ENCODE measurements around the gene CCDC70. TPM values are rescaled to one million over a fixed set of nuclear protein-coding genes. Genes with fewer than 3 reads are reported as not detected.

The CCDC70 gene
- total RNA-seq, 1 donor from 2014 or later, result not detected

GRCh38 chr13:51828730-51829567 lies 32.8 kb upstream of the CCDC70 start:
- no peak for DNase-seq (ENCODE audit: low read depth in 2 of 2)

GRCh38 chr13:51829568-51829899 lies 32.2 kb upstream of the CCDC70 start:
- no peak for DNase-seq (ENCODE audit: low read depth in 2 of 2)

- no peak for DNase-seq (ENCODE audit: low read depth in 2 of 2)
Measured at GRCh38 chr13:51831519-51831918, 30.2 kb upstream of the CCDC70 start.

DNA sequence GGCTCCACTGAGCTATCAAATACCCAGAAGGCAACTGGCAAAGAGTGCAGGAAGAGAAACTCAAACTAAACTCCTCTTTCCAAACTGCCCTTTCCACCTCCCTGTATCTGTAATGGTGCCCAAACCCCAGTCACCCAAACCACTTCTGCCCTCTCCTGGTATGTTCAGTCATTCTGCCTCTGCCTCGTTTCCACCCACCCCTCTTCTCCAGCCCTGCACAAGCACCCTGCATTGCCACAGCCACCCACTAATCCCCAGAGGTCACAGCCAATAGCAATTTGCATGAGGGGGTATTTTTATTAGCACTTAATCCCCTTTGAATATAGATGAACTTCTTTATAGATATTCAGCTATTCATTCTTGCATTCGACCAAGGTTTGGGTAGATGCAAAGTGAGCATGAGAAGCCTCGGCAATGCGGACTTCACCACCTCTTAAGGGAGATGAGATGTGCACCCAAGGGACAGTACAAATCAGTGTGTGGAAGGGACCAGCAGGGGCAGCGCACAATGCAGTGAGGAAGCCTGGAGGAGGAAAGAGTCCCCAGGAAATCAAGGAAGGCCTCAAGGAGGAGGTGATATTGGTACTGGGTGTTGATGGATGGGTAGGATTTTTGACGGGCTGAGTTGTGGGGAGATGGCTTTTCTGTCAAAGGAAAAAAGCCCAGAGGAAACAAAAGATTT lies 29.2 kb upstream of the CCDC70 start:
- peak in 1 of 2 donors; percentile 14 for DNase-seq (ENCODE audit: low read depth in 2 of 2)

DNA sequence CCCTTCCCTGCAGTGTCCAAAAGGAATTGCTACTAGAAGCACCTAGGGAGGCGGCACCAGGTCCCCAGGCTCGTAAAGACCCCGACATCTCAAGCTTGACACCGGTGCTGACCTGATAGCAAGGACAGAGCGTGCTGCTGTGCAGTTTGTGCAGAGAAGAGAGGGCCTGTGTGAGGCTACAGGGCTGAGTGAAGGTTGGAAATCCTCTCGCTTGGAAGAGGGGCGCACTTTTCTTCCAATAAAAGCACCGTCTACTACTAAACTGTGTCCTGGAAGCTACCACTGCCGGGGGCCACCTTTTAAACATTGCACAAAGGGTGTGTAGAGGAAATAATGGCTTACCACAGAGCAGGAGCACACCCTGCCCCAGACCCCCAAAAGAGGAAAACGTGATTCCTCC lies 27.8 kb upstream of the CCDC70 start:
- no peak for DNase-seq (ENCODE audit: low read depth in 2 of 2)

- DNase-seq (ENCODE audit: low read depth in 2 of 2), result no peak
Measured at GRCh38 chr13:51834581-51835171, 27.1 kb upstream of the CCDC70 start.

DNA sequence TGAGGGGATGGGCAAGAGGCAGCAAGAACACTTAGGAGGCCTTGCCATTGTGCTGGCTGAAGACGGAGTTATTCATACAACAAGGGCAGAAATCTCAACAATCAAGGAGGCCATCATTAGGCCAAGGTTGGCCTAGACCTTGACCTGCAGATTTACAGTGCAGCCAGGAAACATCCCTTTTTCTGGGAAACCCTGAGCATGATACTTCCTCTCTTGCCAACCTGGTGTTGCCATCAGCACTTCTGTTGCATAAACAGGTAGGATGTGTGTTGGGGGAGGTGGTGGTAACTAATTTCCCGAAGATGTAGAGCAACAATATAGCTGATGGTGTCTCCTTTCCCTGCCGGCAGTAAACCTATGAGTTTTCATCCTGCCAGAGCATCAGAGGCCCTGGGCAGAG lies 24.8 kb upstream of the CCDC70 start:
- no peak for DNase-seq (ENCODE audit: low read depth in 2 of 2)

DNA sequence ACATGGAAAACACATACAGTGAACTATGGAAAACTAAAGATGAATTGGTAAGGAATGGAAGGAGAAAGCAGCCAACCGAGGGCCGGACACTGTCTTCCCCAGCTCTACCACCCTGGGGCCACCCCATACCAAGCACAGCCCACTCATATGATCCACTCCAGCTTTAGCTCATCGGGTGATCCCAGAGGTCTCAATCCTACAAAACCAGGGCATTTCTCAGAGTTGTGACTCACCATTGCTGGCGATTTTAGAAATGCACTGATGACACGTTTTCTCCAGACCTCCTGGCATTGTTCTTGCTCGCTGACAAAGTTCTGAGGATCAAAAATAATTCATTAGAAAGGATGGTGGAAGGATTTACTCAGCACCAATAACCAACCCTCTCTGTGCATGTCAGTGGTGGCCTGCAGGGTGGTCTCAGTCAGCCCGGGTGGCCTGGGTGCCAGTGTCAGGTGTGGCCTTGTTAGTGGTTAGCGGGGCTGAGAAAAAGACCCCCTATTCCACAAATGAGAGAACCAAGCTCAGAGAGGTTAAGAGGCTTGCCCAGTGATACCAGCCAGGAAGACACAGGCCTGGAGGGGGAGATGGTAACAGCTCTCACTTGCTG lies 23.4 kb upstream of the CCDC70 start:
- DNase-seq (ENCODE audit: low read depth in 2 of 2), result no peak

- no peak for DNase-seq (ENCODE audit: low read depth in 2 of 2)
Measured at GRCh38 chr13:51839711-51840540, 21.8 kb upstream of the CCDC70 start.

DNA sequence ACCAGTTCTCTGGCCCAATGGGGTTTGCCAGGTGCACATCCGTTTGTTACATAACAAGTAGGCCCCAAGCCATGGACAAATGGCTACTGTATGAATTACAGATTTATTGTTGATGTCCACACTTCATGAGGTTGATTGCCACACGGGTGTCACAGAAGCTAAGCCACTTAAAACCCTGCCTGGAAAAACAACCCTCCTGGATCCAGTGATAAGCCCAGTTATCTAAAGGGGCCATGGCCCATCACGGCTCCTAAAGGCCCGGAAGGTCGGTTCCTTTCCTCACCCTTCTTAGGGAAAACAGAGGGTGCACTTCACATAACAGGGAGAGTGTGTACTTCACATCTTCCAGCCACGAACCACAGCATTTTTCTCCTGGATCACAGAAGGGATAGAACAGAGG lies 20.9 kb upstream of the CCDC70 start:
- no peak for DNase-seq (ENCODE audit: low read depth in 2 of 2)

- no peak for DNase-seq (ENCODE audit: low read depth in 2 of 2)
Measured at GRCh38 chr13:51841732-51842131, 20.0 kb upstream of the CCDC70 start.

- no peak for DNase-seq (ENCODE audit: low read depth in 2 of 2)
Measured at GRCh38 chr13:51843529-51843928, 18.2 kb upstream of the CCDC70 start.

DNA sequence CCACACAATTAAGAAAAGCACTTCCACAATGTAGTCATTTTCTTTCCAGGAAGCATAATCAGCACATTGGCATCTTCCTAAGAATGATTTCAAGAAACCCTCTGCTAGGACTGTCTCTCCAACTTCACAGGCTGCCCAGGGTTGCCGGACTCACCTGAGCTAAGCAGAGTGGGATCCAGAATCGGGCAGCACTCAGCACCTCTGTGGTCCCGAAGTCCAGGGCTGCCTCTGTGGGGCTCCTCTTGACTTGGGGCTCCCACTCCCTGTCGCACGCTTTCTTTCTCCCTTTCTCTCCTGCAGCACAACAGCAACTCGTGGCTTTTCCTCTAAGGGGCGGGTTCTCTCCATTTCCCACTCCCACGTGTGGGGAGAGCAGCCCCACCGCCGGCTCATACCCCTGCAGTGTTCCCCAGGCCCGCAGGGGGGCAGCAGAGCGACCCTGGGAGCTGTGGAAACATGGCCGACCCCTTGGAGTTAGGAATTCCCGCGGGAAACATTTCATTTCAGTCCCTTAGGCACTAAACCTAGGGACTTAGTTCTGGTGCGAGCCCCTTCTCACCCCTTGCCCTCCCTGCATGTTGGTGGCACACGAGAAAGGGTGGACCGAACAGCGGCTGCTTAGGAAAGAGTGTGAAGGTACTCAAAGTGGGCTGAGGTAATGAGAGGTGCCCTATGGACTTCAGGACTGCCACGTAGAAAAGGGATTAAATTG lies 16.8 kb upstream of the CCDC70 start, which contains the start of gene TMEM272:
TMEM272 (minus strand) TSS at position 316 of the 712 bp plus-strand sequence. CDS start 6,647 bp downstream, outside the sequence.
- DNase-seq (ENCODE audit: low read depth in 2 of 2), result peak in 1 of 2 donors; percentile 41

DNA sequence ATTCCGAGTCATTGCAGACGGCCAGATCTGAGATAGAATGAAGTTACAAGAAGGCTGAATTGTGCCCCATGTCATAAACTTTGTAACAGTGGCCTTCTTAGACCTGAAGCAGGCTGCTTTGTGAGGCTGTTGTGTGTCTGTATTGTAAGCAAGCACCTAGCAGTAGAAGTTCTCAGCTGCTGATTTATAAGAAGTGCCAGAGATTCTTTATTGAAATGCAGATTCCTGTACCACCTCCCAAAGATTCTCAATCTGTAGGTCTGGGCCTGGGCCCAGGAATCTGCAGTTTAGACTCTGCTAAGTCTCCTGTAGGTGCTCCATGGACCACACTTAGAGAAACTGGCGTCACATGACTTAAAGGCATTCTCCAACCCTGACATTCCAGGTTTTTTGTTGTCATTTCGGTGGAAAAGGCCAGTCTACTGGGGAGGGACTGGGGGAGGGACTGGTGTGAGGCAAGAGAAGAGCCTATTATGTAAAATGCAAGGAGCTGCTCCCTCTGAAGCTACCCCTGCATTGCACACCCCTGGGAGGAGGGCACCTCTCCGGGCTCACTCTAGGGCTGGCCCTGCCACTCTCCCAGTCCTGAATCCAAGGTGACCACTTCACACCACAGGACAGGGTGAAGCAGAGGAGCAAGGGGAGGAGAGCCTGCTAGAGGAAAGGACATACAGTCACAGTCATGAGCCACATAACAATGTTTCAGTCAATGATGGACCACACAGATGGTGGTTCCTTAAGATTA lies 16.0 kb upstream of the CCDC70 start:
- DNase-seq (ENCODE audit: low read depth in 2 of 2), result no peak

DNA sequence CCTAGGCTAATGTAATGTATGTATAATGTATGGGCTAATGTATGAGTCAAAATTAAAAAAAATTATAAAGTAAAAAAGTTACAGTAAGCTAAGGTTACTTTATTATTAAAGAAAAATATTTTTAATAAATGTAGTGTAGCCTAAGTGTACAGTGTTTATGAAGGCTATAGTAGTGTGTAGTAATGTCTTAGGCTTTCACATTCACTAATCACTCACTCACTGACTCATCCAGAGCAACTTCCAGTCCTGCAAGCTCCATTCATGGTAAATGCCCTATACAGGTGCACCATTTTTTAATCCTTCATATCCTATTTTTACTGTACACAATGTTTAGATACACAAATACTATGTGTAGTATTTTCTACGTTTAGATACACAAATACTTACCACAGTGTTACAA lies 15.0 kb upstream of the CCDC70 start:
- no peak for DNase-seq (ENCODE audit: low read depth in 2 of 2)

- peak in 1 of 2 donors; percentile 41 for DNase-seq (ENCODE audit: low read depth in 2 of 2)
Measured at GRCh38 chr13:51848674-51849073, 13.1 kb upstream of the CCDC70 start.

- DNase-seq (ENCODE audit: low read depth in 2 of 2), result peak in 1 of 2 donors; percentile 9
Measured at GRCh38 chr13:51849145-51850101, 12.3 kb upstream of the CCDC70 start.

GRCh38 chr13:51856027-51856736 lies 5.6 kb upstream of the CCDC70 start:
- DNase-seq (ENCODE audit: low read depth in 2 of 2), result no peak
